Spleen (tissue), 7 donors: ENCODE measurements around the gene POLQ.

Experiments used
- CTCF ChIP-seq, 11 experiments: fragments of 200-600 bp in 7 of 11; fragments of 450-650 bp in 4 of 11; sonication (generic) in 4 of 11; IDR thresholded peaks in 8 of 11; conservative IDR thresholded peaks in 3 of 11; 1 replicate in 7 of 11; 2 replicates in 4 of 11; pipeline versions ENCODE4 v1.4.0 to v1.8.0; 2016 to 2021; ENCODE audit warnings: antibody characterized with exemption in 11 of 11, inconsistent platforms in 4 of 11, mild to moderate bottlenecking in 1 of 11
- POLR2A ChIP-seq, 3 donors: fragments of 450-650 bp; IDR thresholded peaks; one replicate each; pipeline ENCODE4 v1.5.1; 2017; ENCODE audit warnings: antibody characterized with exemption in 3 of 3, mild to moderate bottlenecking in 1 of 3
- POLR2AphosphoS5 ChIP-seq, 3 donors: sonication (generic); formaldehyde crosslinking; IDR thresholded peaks; one replicate each; pipeline ENCODE4 v1.5.1; 2017; ENCODE audit warnings: antibody characterized with exemption in 3 of 3
- donor health status: DM: no; HTN: no; CAD: no; lungs with moderate emphysema.
- donor health status: DM: no; HTN: no; CAD: no.
- donor health status: DM: no; HTN: no; CAD: no.

DNA sequence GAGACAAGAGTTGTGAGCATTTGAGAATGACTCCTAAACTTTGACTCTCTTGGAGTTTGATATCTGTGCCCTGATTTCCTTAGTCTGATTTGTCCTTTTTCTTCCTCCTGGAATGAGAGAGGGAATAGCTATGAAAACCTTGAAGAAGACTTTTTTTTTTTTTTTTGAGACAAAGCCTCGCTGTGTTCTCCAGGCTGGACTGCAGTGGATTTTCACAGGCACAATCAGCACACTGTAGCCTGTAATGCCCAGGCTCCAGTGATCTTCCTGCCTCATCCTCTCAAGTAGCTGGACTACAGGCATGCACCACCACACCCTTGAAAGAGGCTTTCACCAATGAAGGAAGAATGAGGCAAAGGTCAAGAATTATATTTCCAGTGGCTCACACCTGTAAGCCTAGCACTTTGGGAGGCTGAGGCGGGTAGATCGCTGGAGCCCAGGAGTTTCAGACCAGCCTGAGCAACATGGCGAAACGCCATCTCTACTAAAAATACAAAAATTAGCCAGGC is 11.7 kb upstream of the POLQ start:
- no peak for TF ChIP-seq CTCF (IDR thresholded peaks at IDR 0.05 in 8 of 11, conservative IDR thresholded peaks at IDR 0.05 in 3 of 11)
- no peak for TF ChIP-seq POLR2A (IDR thresholded peaks at IDR 0.05)
- no peak for TF ChIP-seq POLR2AphosphoS5 (IDR thresholded peaks at IDR 0.05)
